Right lobe of liver (tissue), 4 donors: Measurements from ENCODE around the gene SUFU.

ENCODE experiments used
- CTCF ChIP-seq, 4 donors: fragments of 200-600 bp in 3 of 4; fragments of 450-650 bp in 1 of 4; IDR thresholded peaks; one replicate each; pipeline versions ENCODE4 v1.5.1 to v1.8.0; 2016 to 2022; ENCODE audit warnings: antibody characterized with exemption in 4 of 4, mild to moderate bottlenecking in 2 of 4
- POLR2A ChIP-seq: fragments of 450-650 bp; IDR thresholded peaks from one replicate; pipeline ENCODE4 v1.6.1; 2017; ENCODE audit warnings: antibody characterized with exemption, mild to moderate bottlenecking
- donor health status: DM: no; HTN: no; CAD: no.
- donor health status: DM: no; HTN: no; CAD: no.
- donor health status: DM: no; HTN: yes; CAD: no.

- TF ChIP-seq POLR2A = no peak
- TF ChIP-seq CTCF (IDR thresholded peaks at IDR 0.05) = peak in 3 of 4 donors; percentile 20 to 28 (median 23)
Measured at GRCh38 chr10:102540023-102540422, 36.3 kb downstream of the SUFU start.
